ENCODE data around the gene NLRP3. TPM values are rescaled to one million over a fixed set of nuclear protein-coding genes. Genes with fewer than 3 reads are reported as not detected.
A peak's percentile ranks its signal among the peaks of the same experiment; 100 is the strongest.

Gene NLRP3
- total and polyA plus RNA-seq, 9 of the 15 experiments (the other 6 are each of a cell fraction or from before 2014, with no cell fraction given), result not detected

- TF ChIP-seq ZBTB40 (IDR thresholded peaks at IDR 0.05) (no peak), ZBTB40 (CRISPR knock-in tag; IDR thresholded peaks at IDR 0.05) (no peak), USF1 (CRISPR knock-in tag; IDR thresholded peaks at IDR 0.05) (no peak), VEZF1 (CRISPR knock-in tag; IDR thresholded peaks at IDR 0.05) (peak; percentile 76), SPI1 (IDR thresholded peaks at IDR 0.05; ENCODE audit: borderline replicate concordance, low read depth, low read length) (no peak), ZNF766 (CRISPR knock-in tag; conservative IDR thresholded peaks at IDR 0.05) (0 out of 2 replicates have a peak, but pooled peaks have one; percentile 41), ZNF41 (CRISPR knock-in tag; conservative IDR thresholded peaks at IDR 0.05) (no peak), ZKSCAN1 (IDR thresholded peaks at IDR 0.05; ENCODE audit: low read depth, low read length) (no peak), ZNF512 (tag; IDR thresholded peaks at IDR 0.05) (no peak), SRF (CRISPR knock-in tag; IDR thresholded peaks at IDR 0.05) (no peak; a peak in 1 of 4 replicates), ZNF280B (CRISPR knock-in tag; IDR thresholded peaks at IDR 0.05) (no peak)
Measured at GRCh38 chr1:247390116-247390791, 25.7 kb upstream of the NLRP3 start (continued).

Data from K562 (cell line).